GM23338 (cell line): ENCODE data around the gene SIRPA. TPM values are rescaled to one million over a fixed set of nuclear protein-coding genes. Genes with fewer than 3 reads are reported as not detected.

Experiments
- ATAC-seq: fragments of 200-7000 bp; cut with Tn5 transposase; 3 replicates; pipeline ENCODE4 v1.9.1; 2020
- DNase-seq: peaks from one replicate; pipeline ENCODE4 v3.0.0-alpha.2; 2015; ENCODE audit warnings: low spot score
- H2AFZ ChIP-seq: fragments of 200-600 bp; sonication (generic); 2 replicates; pipeline ENCODE4 v1.8.0; 2016; ENCODE audit warnings: antibody characterized with exemption, mild to moderate bottlenecking, moderate library complexity
- H3F3A ChIP-seq: fragments of 200-600 bp; sonication (generic); replicated peaks from 2 replicates; pipeline ENCODE4 v1.8.0; 2017; ENCODE audit warnings: antibody characterized with exemption, mixed run types, low read depth
- H3K27ac ChIP-seq: fragments of 200-600 bp; sonication (generic); 2 replicates; pipeline ENCODE4 v1.6.1; 2016; ENCODE audit warnings: low read depth
- H3K27me3 ChIP-seq: fragments of 200-600 bp; sonication (generic); 2 replicates; pipeline ENCODE4 v1.8.0; 2016; ENCODE audit warnings: mild to moderate bottlenecking, mixed run types, moderate library complexity; ENCODE audit not compliant: insufficient read depth
- H3K36me3 ChIP-seq: fragments of 200-600 bp; sonication (generic); 2 replicates; pipeline ENCODE4 v1.8.0; 2016; ENCODE audit warnings: mild to moderate bottlenecking; ENCODE audit not compliant: insufficient read depth
- H3K4me1 ChIP-seq: fragments of 200-600 bp; sonication (generic); 2 replicates; pipeline ENCODE4 v1.8.0; 2016; ENCODE audit warnings: mild to moderate bottlenecking, moderate library complexity; ENCODE audit not compliant: insufficient read depth
- H3K4me2 ChIP-seq: fragments of 200-600 bp; sonication (generic); 2 replicates; pipeline ENCODE4 v1.7.1; 2017; ENCODE audit warnings: mixed run types
- H3K4me3 ChIP-seq: fragments of 200-600 bp; sonication (generic); 2 replicates; pipeline ENCODE4 v1.6.1; 2016; ENCODE audit warnings: mixed run types
- H3K79me2 ChIP-seq: fragments of 200-600 bp; sonication (generic); replicated peaks from 2 replicates; pipeline ENCODE4 v1.8.0; 2017; ENCODE audit warnings: mild to moderate bottlenecking; ENCODE audit not compliant: insufficient read depth
- H3K9me2 ChIP-seq: fragments of 200-600 bp; sonication (generic); 2 replicates; pipeline ENCODE4 v1.8.0; 2017; ENCODE audit not compliant: insufficient read depth
- H4K20me1 ChIP-seq: fragments of 200-600 bp; sonication (generic); replicated peaks from 2 replicates; pipeline ENCODE4 v1.8.0; 2017; ENCODE audit warnings: mild to moderate bottlenecking; ENCODE audit not compliant: insufficient read depth
- H3K27ac Mint-ChIP-seq: 2 replicates; pipeline ENCODE4 v1.8.0; 2020; ENCODE audit warnings: inconsistent platforms, mild to moderate bottlenecking, moderate library complexity, mixed read lengths
- H3K27me3 Mint-ChIP-seq: 3 replicates; pipeline ENCODE4 v1.8.0; 2022; ENCODE audit warnings: low read depth, mild to moderate bottlenecking, moderate library complexity, mixed read lengths, inconsistent platforms; ENCODE audit not compliant: insufficient read depth, poor library complexity
- H3K36me3 Mint-ChIP-seq: 3 replicates; pipeline ENCODE4 v1.8.0; 2021; ENCODE audit warnings: low read depth, mild to moderate bottlenecking, inconsistent platforms, moderate library complexity, mixed read lengths
- H3K4me1 Mint-ChIP-seq: 3 replicates; pipeline ENCODE4 v1.8.0; 2020; ENCODE audit warnings: mild to moderate bottlenecking, inconsistent platforms, mixed read lengths
- H3K4me3 Mint-ChIP-seq: 3 replicates; pipeline ENCODE4 v1.8.0; 2021; ENCODE audit warnings: moderate library complexity, mild to moderate bottlenecking, inconsistent platforms, mixed read lengths
- H3K9me3 Mint-ChIP-seq: 3 replicates; pipeline ENCODE4 v1.8.0; 2020; ENCODE audit warnings: moderate library complexity, mild to moderate bottlenecking, inconsistent platforms, mixed read lengths
- CREB1 ChIP-seq: fragments of 250-450 bp; sonication (Bioruptor Pico); IDR thresholded peaks from 2 replicates; pipeline ENCODE4 v1.5.0; 2020; ENCODE audit warnings: low read depth, mild to moderate bottlenecking, moderate library complexity
- CTCF ChIP-seq, 2 experiments: fragments of 200-600 bp in 1 of 2; sonication (generic) in 1 of 2; conservative IDR thresholded peaks; 2 replicates each; pipeline versions ENCODE4 v1.5.1 to v1.6.1; 2016 to 2017; ENCODE audit warnings: antibody characterized with exemption in 2 of 2, low read depth in 2 of 2, mild to moderate bottlenecking in 2 of 2, moderate library complexity in 1 of 2
- ETS1 ChIP-seq: IDR thresholded peaks from 2 replicates; pipeline ENCODE4 v1.6.1; 2016; ENCODE audit warnings: antibody characterized with exemption
- EZH2 ChIP-seq: fragments of 200-600 bp; sonication (generic); IDR thresholded peaks from one replicate; pipeline ENCODE4 v1.8.0; 2017; ENCODE audit warnings: antibody characterized with exemption, mild to moderate bottlenecking, low read depth; ENCODE audit not compliant: unreplicated experiment
- EZH2phosphoT487 ChIP-seq: fragments of 200-600 bp; sonication (generic); IDR thresholded peaks from one replicate; pipeline ENCODE4 v1.8.1; 2018; ENCODE audit warnings: antibody characterized with exemption; ENCODE audit not compliant: unreplicated experiment
- JUNB ChIP-seq: IDR thresholded peaks from one replicate; pipeline ENCODE4 v1.6.1; 2016; ENCODE audit warnings: antibody characterized with exemption; ENCODE audit not compliant: unreplicated experiment
- NANOG ChIP-seq: IDR thresholded peaks from 2 replicates; pipeline ENCODE4 v1.6.1; 2016; ENCODE audit warnings: antibody characterized with exemption, borderline replicate concordance
- POLR2AphosphoS5 ChIP-seq: IDR thresholded peaks from 2 replicates; pipeline ENCODE4 v1.6.1; 2016; ENCODE audit warnings: antibody characterized with exemption, low read depth
- REST ChIP-seq: IDR thresholded peaks from one replicate; pipeline ENCODE4 v1.6.1; 2018; ENCODE audit warnings: antibody characterized with exemption; ENCODE audit not compliant: unreplicated experiment
- STAT1 ChIP-seq: IDR thresholded peaks from one replicate; pipeline ENCODE4 v1.6.1; 2016; ENCODE audit warnings: antibody characterized with exemption; ENCODE audit not compliant: unreplicated experiment
- ZNF114 ChIP-seq: fragments of 250-450 bp; sonication (Bioruptor Pico); IDR thresholded peaks from 2 replicates; pipeline ENCODE4 v1.5.0; 2020; ENCODE audit warnings: mild to moderate bottlenecking, moderate library complexity
- ZNF331 ChIP-seq: fragments of 250-450 bp; sonication (Bioruptor Pico); IDR thresholded peaks from 2 replicates; pipeline ENCODE4 v1.5.0; 2020; ENCODE audit warnings: low read depth, mild to moderate bottlenecking, moderate library complexity
- polyA plus RNA-seq: library from polyadenylated mRNA; unstranded; fragments of >200 nt; fragmentation: Nextera tagmentation; extraction: Ambion mirVana; gene quantifications from 2 replicates; pipeline ENCODE4 v1.2.1, GENCODE V29; 2016
- total RNA-seq: library from RNA; depleted of rRNA; stranded (reverse); fragments of >200 nt; shearing (Covaris generic); gene quantifications from 2 replicates; pipeline ENCODE4 v1.2.3, GENCODE V29; 2014

SIRPA gene
- total and polyA plus RNA-seq, 2 experiments from 2014 or later: 1.2 to 2.9 TPM

GRCh38 chr20:1958426-1958825 lies 63.2 kb downstream of the SIRPA start:
- no peaks in the 10 kb centered on the region for H3F3A ChIP-seq
- H2AFZ ChIP-seq: no peak overlapping the region
- no peak for DNase-seq
- H3K9me2 ChIP-seq: no peaks in the 10 kb centered on the region
- no peak overlapping the region for H3K4me2 ChIP-seq
- TF ChIP-seq NANOG (no peak), CTCF (conservative IDR thresholded peaks at IDR 0.05; ENCODE audit: low read depth in 2 of 2) (no peak), ZNF331 (CRISPR knock-in tag) (no peak), EZH2 (no peak), ZNF114 (CRISPR knock-in tag) (no peak)
- H3K4me1 ChIP-seq: peaks cover 26% of the 10 kb centered on the region
- no peak overlapping the region for H3K27ac Mint-ChIP-seq
- H3K4me1 Mint-ChIP-seq: peaks cover 26% of the 10 kb centered on the region
- H3K27me3 Mint-ChIP-seq: peaks cover 4% of the 10 kb centered on the region
- no peak overlapping the region for H3K27ac ChIP-seq
- no peak overlapping the region for H3K4me3 ChIP-seq
- no peaks in the 10 kb centered on the region for H3K36me3 Mint-ChIP-seq
- H3K27me3 ChIP-seq: no peaks in the 10 kb centered on the region
- H3K79me2 ChIP-seq: no peaks in the 10 kb centered on the region
- H3K9me3 Mint-ChIP-seq: no peaks in the 10 kb centered on the region
- H3K4me3 Mint-ChIP-seq: no peak overlapping the region
- no peaks in the 10 kb centered on the region for H3K36me3 ChIP-seq
- no peak for ATAC-seq
- H4K20me1 ChIP-seq: no peaks in the 10 kb centered on the region

GRCh38 chr20:1959156-1959555 lies 63.9 kb downstream of the SIRPA start:
- Mint-ChIP-seq H3K9me3 (no peaks in the 10 kb centered on the region), H3K27ac (no peak overlapping the region), H3K4me1 (peaks cover 28% of the 10 kb centered on the region), H3K27me3 (peaks cover 4% of the 10 kb centered on the region), H3K4me3 (no peak overlapping the region), H3K36me3 (no peaks in the 10 kb centered on the region)
- H2AFZ ChIP-seq: no peak overlapping the region
- H3K4me3 ChIP-seq: no peak overlapping the region
- no peak overlapping the region for H3K4me2 ChIP-seq
- no peaks in the 10 kb centered on the region for H3K27me3 ChIP-seq
- no peak for DNase-seq
- no peak overlapping the region for H3K27ac ChIP-seq
- H3K79me2 ChIP-seq: no peaks in the 10 kb centered on the region
- H3K9me2 ChIP-seq: no peaks in the 10 kb centered on the region
- peaks cover 26% of the 10 kb centered on the region for H3K4me1 ChIP-seq
- no peaks in the 10 kb centered on the region for H3K36me3 ChIP-seq
- no peak for ATAC-seq
- H4K20me1 ChIP-seq: no peaks in the 10 kb centered on the region
- H3F3A ChIP-seq: no peaks in the 10 kb centered on the region
- no peak for TF ChIP-seq JUNB
- TF ChIP-seq EZH2: no peak
- no peak for TF ChIP-seq REST
- TF ChIP-seq EZH2phosphoT487: no peak
- TF ChIP-seq CREB1: no peak
- no peak for TF ChIP-seq NANOG
- TF ChIP-seq CTCF (conservative IDR thresholded peaks at IDR 0.05; ENCODE audit: low read depth in 2 of 2): no peak
- TF ChIP-seq ETS1: no peak
- TF ChIP-seq ZNF114 (CRISPR knock-in tag): no peak
- no peak for TF ChIP-seq ZNF331 (CRISPR knock-in tag)
- TF ChIP-seq POLR2AphosphoS5: no peak
- no peak for TF ChIP-seq STAT1
